Right lobe of liver (tissue), 4 donors: Measurements from ENCODE around the gene NUDT1.

ENCODE experiments used
- POLR2A ChIP-seq: fragments of 450-650 bp; IDR thresholded peaks from one replicate; pipeline ENCODE4 v1.6.1; 2017; ENCODE audit warnings: antibody characterized with exemption, mild to moderate bottlenecking
- TF ChIP-seq, protein P1 (sequence below), 4 donors: fragments of 200-600 bp in 3 of 4; fragments of 450-650 bp in 1 of 4; IDR thresholded peaks; one replicate each; pipeline versions ENCODE4 v1.5.1 to v1.8.0; 2016 to 2022; ENCODE audit warnings: antibody characterized with exemption in 4 of 4, mild to moderate bottlenecking in 2 of 4
- donor health status: DM: no; HTN: no; CAD: no.
- donor health status: DM: no; HTN: no; CAD: no.
- donor health status: DM: no; HTN: yes; CAD: no.

- TF ChIP-seq, protein P1, sequence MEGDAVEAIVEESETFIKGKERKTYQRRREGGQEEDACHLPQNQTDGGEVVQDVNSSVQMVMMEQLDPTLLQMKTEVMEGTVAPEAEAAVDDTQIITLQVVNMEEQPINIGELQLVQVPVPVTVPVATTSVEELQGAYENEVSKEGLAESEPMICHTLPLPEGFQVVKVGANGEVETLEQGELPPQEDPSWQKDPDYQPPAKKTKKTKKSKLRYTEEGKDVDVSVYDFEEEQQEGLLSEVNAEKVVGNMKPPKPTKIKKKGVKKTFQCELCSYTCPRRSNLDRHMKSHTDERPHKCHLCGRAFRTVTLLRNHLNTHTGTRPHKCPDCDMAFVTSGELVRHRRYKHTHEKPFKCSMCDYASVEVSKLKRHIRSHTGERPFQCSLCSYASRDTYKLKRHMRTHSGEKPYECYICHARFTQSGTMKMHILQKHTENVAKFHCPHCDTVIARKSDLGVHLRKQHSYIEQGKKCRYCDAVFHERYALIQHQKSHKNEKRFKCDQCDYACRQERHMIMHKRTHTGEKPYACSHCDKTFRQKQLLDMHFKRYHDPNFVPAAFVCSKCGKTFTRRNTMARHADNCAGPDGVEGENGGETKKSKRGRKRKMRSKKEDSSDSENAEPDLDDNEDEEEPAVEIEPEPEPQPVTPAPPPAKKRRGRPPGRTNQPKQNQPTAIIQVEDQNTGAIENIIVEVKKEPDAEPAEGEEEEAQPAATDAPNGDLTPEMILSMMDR (IDR thresholded peaks at IDR 0.05) = no peak
- TF ChIP-seq POLR2A = no peak
Observed at GRCh38 chr7:2242541-2243429, 759 bp downstream of the NUDT1 start.
